ENCODE data around the gene TRAF1. TPM values are rescaled to one million over a fixed set of nuclear protein-coding genes. Genes with fewer than 3 reads are reported as not detected.

TRAF1 gene
- total RNA-seq, 4 donors from 2014 or later: 2.6 to 4.9 (median 4.7) TPM

DNA sequence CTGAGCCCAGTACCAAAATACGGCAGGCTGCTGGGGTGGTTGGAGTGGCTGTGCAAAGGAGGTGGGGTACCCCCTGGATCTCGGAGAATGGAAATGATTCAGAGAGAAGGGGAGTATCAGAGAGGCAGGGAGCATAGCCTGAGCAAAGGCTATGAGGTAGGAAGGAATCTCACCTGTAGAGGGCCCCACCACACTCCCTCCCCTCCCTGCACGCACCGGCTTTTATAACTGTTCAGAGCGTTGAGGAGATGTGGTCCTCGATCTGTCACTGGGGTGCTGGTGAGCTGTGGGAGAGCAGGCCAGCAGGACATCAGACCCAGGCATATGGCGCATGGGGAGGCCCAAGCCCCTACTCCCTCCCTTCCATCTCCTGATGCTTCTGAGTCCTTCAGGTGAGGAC lies 62.8 kb downstream of the TRAF1 start:
- DNase-seq (ENCODE audit: low spot score in 2 of 2): no peak
- H3K4me3 ChIP-seq (ENCODE audit: low read depth, poor library complexity, severe bottlenecking): no peak overlapping the region
- 90 to 91% methylated on average over 7 of the region's 7 CpGs for WGBS, 2 donors
- TF ChIP-seq, protein P1, sequence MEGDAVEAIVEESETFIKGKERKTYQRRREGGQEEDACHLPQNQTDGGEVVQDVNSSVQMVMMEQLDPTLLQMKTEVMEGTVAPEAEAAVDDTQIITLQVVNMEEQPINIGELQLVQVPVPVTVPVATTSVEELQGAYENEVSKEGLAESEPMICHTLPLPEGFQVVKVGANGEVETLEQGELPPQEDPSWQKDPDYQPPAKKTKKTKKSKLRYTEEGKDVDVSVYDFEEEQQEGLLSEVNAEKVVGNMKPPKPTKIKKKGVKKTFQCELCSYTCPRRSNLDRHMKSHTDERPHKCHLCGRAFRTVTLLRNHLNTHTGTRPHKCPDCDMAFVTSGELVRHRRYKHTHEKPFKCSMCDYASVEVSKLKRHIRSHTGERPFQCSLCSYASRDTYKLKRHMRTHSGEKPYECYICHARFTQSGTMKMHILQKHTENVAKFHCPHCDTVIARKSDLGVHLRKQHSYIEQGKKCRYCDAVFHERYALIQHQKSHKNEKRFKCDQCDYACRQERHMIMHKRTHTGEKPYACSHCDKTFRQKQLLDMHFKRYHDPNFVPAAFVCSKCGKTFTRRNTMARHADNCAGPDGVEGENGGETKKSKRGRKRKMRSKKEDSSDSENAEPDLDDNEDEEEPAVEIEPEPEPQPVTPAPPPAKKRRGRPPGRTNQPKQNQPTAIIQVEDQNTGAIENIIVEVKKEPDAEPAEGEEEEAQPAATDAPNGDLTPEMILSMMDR (IDR thresholded peaks at IDR 0.05): no peak
- no peak for TF ChIP-seq POLR2A (IDR thresholded peaks at IDR 0.05)
- intact Hi-C loops (cut with DNase I; ENCODE audit: low total_unique reads): no loop called here

DNA sequence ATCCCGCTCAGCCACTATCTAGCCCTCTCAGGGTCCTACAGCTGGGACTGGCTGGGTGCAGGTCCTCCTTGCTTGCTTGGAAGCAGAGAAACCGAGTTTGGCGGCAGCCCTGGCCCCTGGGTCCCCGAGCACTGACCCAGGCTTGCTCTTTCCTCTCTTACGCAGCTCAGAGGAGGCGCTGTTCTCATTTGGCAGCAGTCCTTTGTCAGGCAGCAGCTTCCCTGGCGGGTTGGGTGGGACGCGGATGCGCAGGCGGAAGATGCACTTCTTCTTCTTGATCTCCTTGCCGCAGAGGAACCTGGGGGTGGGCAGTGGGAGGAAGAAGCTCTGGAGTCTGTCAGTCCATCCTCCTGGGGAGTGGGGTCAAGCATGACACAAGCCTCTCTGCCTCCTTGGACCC lies 64.1 kb downstream of the TRAF1 start:
- DNase-seq (ENCODE audit: low spot score in 2 of 2): peak in 1 of 2 donors; percentile 79
- intact Hi-C loops (cut with DNase I; ENCODE audit: low total_unique reads): no loop called here
- no peak overlapping the region for H3K4me3 ChIP-seq (ENCODE audit: low read depth, poor library complexity, severe bottlenecking)
- 92 to 96% methylated on average over 11 to 12 of the region's 12 CpGs for WGBS, 2 donors
- TF ChIP-seq, protein P1 (IDR thresholded peaks at IDR 0.05): no peak
- no peak for TF ChIP-seq POLR2A (IDR thresholded peaks at IDR 0.05)

GRCh38 chr9:120861935-120862334 lies 64.7 kb downstream of the TRAF1 start:
- WGBS, 2 donors: 95 to 97% methylated on average over 6 of the region's 6 CpGs
- peak in 1 of 2 donors; percentile 34 for DNase-seq (ENCODE audit: low spot score in 2 of 2)
- TF ChIP-seq, protein P1 (IDR thresholded peaks at IDR 0.05): no peak
- TF ChIP-seq POLR2A (IDR thresholded peaks at IDR 0.05): no peak
- H3K4me3 ChIP-seq (ENCODE audit: low read depth, poor library complexity, severe bottlenecking): no peak overlapping the region
- intact Hi-C loops (cut with DNase I; ENCODE audit: low total_unique reads): no loop called here

- TF ChIP-seq, protein P1 (IDR thresholded peaks at IDR 0.05): no peak
- no peak for TF ChIP-seq POLR2A (IDR thresholded peaks at IDR 0.05)
- intact Hi-C loops (cut with DNase I; ENCODE audit: low total_unique reads): no loop called here
- 93 to 95% methylated on average over 11 of the region's 11 CpGs for WGBS, 2 donors
- H3K4me3 ChIP-seq (ENCODE audit: low read depth, poor library complexity, severe bottlenecking): no peak overlapping the region
- DNase-seq (ENCODE audit: low spot score in 2 of 2): peak in 1 of 2 donors; percentile 59
These were observed 66.5 kb downstream of the TRAF1 start for GRCh38 chr9:120860083-120860482.

- peak in 1 of 2 donors; percentile 37 for DNase-seq (ENCODE audit: low spot score in 2 of 2)
- WGBS, 2 donors: 61 to 75% methylated on average over 6 of the region's 6 CpGs
- no peak for TF ChIP-seq POLR2A (IDR thresholded peaks at IDR 0.05)
- TF ChIP-seq, protein P1 (IDR thresholded peaks at IDR 0.05): no peak
- intact Hi-C loops (cut with DNase I; ENCODE audit: low total_unique reads): no loop called here
- H3K4me3 ChIP-seq (ENCODE audit: low read depth, poor library complexity, severe bottlenecking): no peak overlapping the region
These were observed 67.2 kb downstream of the TRAF1 start for GRCh38 chr9:120859361-120859760.

GRCh38 chr9:120857902-120858301 lies 68.7 kb downstream of the TRAF1 start:
- no peak overlapping the region for H3K4me3 ChIP-seq (ENCODE audit: low read depth, poor library complexity, severe bottlenecking)
- intact Hi-C loops (cut with DNase I; ENCODE audit: low total_unique reads): no loop called here
- TF ChIP-seq, protein P1 (IDR thresholded peaks at IDR 0.05): no peak
- TF ChIP-seq POLR2A (IDR thresholded peaks at IDR 0.05): no peak
- WGBS, 2 donors: 92 to 95% methylated on average over 11 of the region's 11 CpGs
- peak in 1 of 2 donors; percentile 56 for DNase-seq (ENCODE audit: low spot score in 2 of 2)
